Stimulated activated CD4-positive, alpha-beta T cell treated with anti-CD3 and anti-CD28 coated beads, Interleukin-12 subunit alpha, Interleukin-12 subunit beta, amount 100 ng/mL, for 24 hours (primary cell): ENCODE measurements around the gene PKN2.

Experiments
- DNase-seq, 2 experiments: peaks; one replicate each; pipeline ENCODE4 v3.0.0-alpha.2; 2020; ENCODE audit warnings: low read depth in 2 of 2

The PKN2 gene

GRCh38 chr1:88735382-88735781 is 51.3 kb downstream of the PKN2 start:
- DNase-seq: no peak

GRCh38 chr1:88735909-88736308 is 51.8 kb downstream of the PKN2 start:
- DNase-seq: no peak

- peak in 1 of 2 experiments; percentile 6 for DNase-seq
Observed at GRCh38 chr1:88736633-88737248, 52.7 kb downstream of the PKN2 start.

- no peak for DNase-seq
Observed at GRCh38 chr1:88737338-88737927, 53.4 kb downstream of the PKN2 start.

GRCh38 chr1:88740784-88741183 is 56.7 kb downstream of the PKN2 start:
- DNase-seq: no peak

GRCh38 chr1:88741413-88741812 is 57.3 kb downstream of the PKN2 start:
- DNase-seq: no peak

GRCh38 chr1:88742531-88742930 is 58.5 kb downstream of the PKN2 start:
- no peak for DNase-seq

GRCh38 chr1:88744142-88744541 is 60.1 kb downstream of the PKN2 start:
- DNase-seq: no peak

- no peak for DNase-seq
Observed at GRCh38 chr1:88746916-88747315, 62.8 kb downstream of the PKN2 start.

- DNase-seq: no peak
Observed at GRCh38 chr1:88751714-88752113, 67.6 kb downstream of the PKN2 start.

- no peak for DNase-seq
Observed at GRCh38 chr1:88753506-88753905, 69.4 kb downstream of the PKN2 start.

- no peak for DNase-seq
Observed at GRCh38 chr1:88763649-88764406, 79.8 kb downstream of the PKN2 start.

GRCh38 chr1:88768187-88768586 is 84.1 kb downstream of the PKN2 start:
- DNase-seq: no peak

GRCh38 chr1:88768816-88769215 is 84.7 kb downstream of the PKN2 start:
- DNase-seq: no peak

- DNase-seq: no peak
Observed at GRCh38 chr1:88773540-88774150, 89.6 kb downstream of the PKN2 start.

- DNase-seq: peak in 1 of 2 experiments; percentile 2
Observed at GRCh38 chr1:88774151-88774556, 90.1 kb downstream of the PKN2 start.

GRCh38 chr1:88777604-88778149 is 93.6 kb downstream of the PKN2 start:
- no peak for DNase-seq

GRCh38 chr1:88779880-88780279 is 95.8 kb downstream of the PKN2 start:
- DNase-seq: no peak

GRCh38 chr1:88780485-88780884 is 96.4 kb downstream of the PKN2 start:
- no peak for DNase-seq

GRCh38 chr1:88783145-88783544 is 99.1 kb downstream of the PKN2 start:
- DNase-seq: no peak

GRCh38 chr1:88784551-88784950 is 100.5 kb downstream of the PKN2 start:
- DNase-seq: no peak
